Measurements from ENCODE around the gene OLFML2A. TPM values are rescaled to one million over a fixed set of nuclear protein-coding genes. Genes with fewer than 3 reads are reported as not detected.
"Not testable (repeated sequence)": the region's sequence is repeated elsewhere in the genome, so short reads cannot be mapped to it uniquely, and the experiment has no call there.

Gene OLFML2A
- total RNA-seq, 1 experiment from 2014 or later, result 5.6 TPM

GRCh38 chr9:124767821-124768220 lies 9.1 kb upstream of the OLFML2A start:
- H3K4me3 ChIP-seq (ENCODE audit: insufficient read depth, low read depth, low read length), result no peak overlapping the region
- peaks cover 28% of the 10 kb centered on the region; the same call in 1 of the 2 replicates for H3K27me3 ChIP-seq (ENCODE audit: control insufficient read depth, insufficient read depth, low read length)
- DNase-seq, result no peak
- H3K36me3 ChIP-seq (replicated peaks; ENCODE audit: control insufficient read depth, insufficient read depth, low read length), result no peaks in the 10 kb centered on the region

GRCh38 chr9:124768334-124768733 lies 8.6 kb upstream of the OLFML2A start:
- H3K4me3 ChIP-seq (ENCODE audit: insufficient read depth, low read depth, low read length), result no peak overlapping the region
- H3K27me3 ChIP-seq (ENCODE audit: control insufficient read depth, insufficient read depth, low read length), result peaks cover 28% of the 10 kb centered on the region; the same call in 1 of the 2 replicates
- H3K36me3 ChIP-seq (replicated peaks; ENCODE audit: control insufficient read depth, insufficient read depth, low read length), result no peaks in the 10 kb centered on the region
- DNase-seq, result no peak

GRCh38 chr9:124768750-124769548 lies 8.0 kb upstream of the OLFML2A start:
- peaks cover 28% of the 10 kb centered on the region; the same call in 1 of the 2 replicates for H3K27me3 ChIP-seq (ENCODE audit: control insufficient read depth, insufficient read depth, low read length)
- H3K4me3 ChIP-seq (ENCODE audit: insufficient read depth, low read depth, low read length), result peak overlapping the region; percentile 89
- no peak for DNase-seq
- no peaks in the 10 kb centered on the region for H3K36me3 ChIP-seq (replicated peaks; ENCODE audit: control insufficient read depth, insufficient read depth, low read length)

GRCh38 chr9:124769549-124770358 lies 7.2 kb upstream of the OLFML2A start:
- Histone ChIP-seq H3K36me3 (replicated peaks; ENCODE audit: control insufficient read depth, insufficient read depth, low read length) (no peaks in the 10 kb centered on the region), H3K27me3 (ENCODE audit: control insufficient read depth, insufficient read depth, low read length) (peaks cover 28% of the 10 kb centered on the region; the same call in 1 of the 2 replicates), H3K4me3 (ENCODE audit: insufficient read depth, low read depth, low read length) (peak overlapping the region; percentile 89)
- DNase-seq, result peak; percentile 81

GRCh38 chr9:124770359-124771020 lies 6.4 kb upstream of the OLFML2A start:
- Histone ChIP-seq H3K27me3 (ENCODE audit: control insufficient read depth, insufficient read depth, low read length) (peaks cover 28% of the 10 kb centered on the region; the same call in 1 of the 2 replicates), H3K4me3 (ENCODE audit: insufficient read depth, low read depth, low read length) (peak overlapping the region; percentile 89), H3K36me3 (replicated peaks; ENCODE audit: control insufficient read depth, insufficient read depth, low read length) (no peaks in the 10 kb centered on the region)
- peak; percentile 93 for DNase-seq

GRCh38 chr9:124771021-124771866 lies 5.7 kb upstream of the OLFML2A start, which contains the start of gene NR6A1:
Gene NR6A1 (minus strand): TSS chr9:124771311.
- Histone ChIP-seq H3K4me3 (ENCODE audit: insufficient read depth, low read depth, low read length) (peak within 1 kb of the TSS; percentile 89), H3K27me3 (ENCODE audit: control insufficient read depth, insufficient read depth, low read length) (peaks cover 27% of the 10 kb centered on the region; the same call in 1 of the 2 replicates), H3K36me3 (replicated peaks; ENCODE audit: control insufficient read depth, insufficient read depth, low read length) (no peaks in the 10 kb centered on the region)
- peak; percentile 97 for DNase-seq

- peaks cover 32% of the 10 kb centered on the region for H3K27me3 ChIP-seq (ENCODE audit: control insufficient read depth, insufficient read depth, low read length)
- peak; percentile 90 for DNase-seq
- peak overlapping the region; percentile 39 for H3K4me3 ChIP-seq (ENCODE audit: insufficient read depth, low read depth, low read length)
- no peaks in the 10 kb centered on the region for H3K36me3 ChIP-seq (replicated peaks; ENCODE audit: control insufficient read depth, insufficient read depth, low read length)
These were observed 4.9 kb upstream of the OLFML2A start for GRCh38 chr9:124771867-124772679.

GRCh38 chr9:124772877-124773276 lies 4.1 kb upstream of the OLFML2A start:
- not testable (repeated sequence) for H3K4me3 ChIP-seq (ENCODE audit: insufficient read depth, low read depth, low read length); H3K36me3 ChIP-seq (replicated peaks; ENCODE audit: control insufficient read depth, insufficient read depth, low read length); DNase-seq
- H3K27me3 ChIP-seq (ENCODE audit: control insufficient read depth, insufficient read depth, low read length), result peaks cover 32% of the 10 kb centered on the region

GRCh38 chr9:124773473-124774128 lies 3.3 kb upstream of the OLFML2A start:
- no peak for DNase-seq
- Histone ChIP-seq H3K27me3 (ENCODE audit: control insufficient read depth, insufficient read depth, low read length) (peaks cover 24% of the 10 kb centered on the region), H3K36me3 (replicated peaks; ENCODE audit: control insufficient read depth, insufficient read depth, low read length) (no peaks in the 10 kb centered on the region), H3K4me3 (ENCODE audit: insufficient read depth, low read depth, low read length) (no peak overlapping the region)

- no peaks in the 10 kb centered on the region for H3K36me3 ChIP-seq (replicated peaks; ENCODE audit: control insufficient read depth, insufficient read depth, low read length)
- DNase-seq, result peak; percentile 89
These were observed 2.6 kb upstream of the OLFML2A start for GRCh38 chr9:124774129-124774978.

GRCh38 chr9:124776618-124776953 lies 347 bp upstream of the OLFML2A start:
- Histone ChIP-seq H3K27me3 (ENCODE audit: control insufficient read depth, insufficient read depth, low read length) (peaks cover 16% of the 10 kb centered on the region), H3K36me3 (replicated peaks; ENCODE audit: control insufficient read depth, insufficient read depth, low read length) (no peaks in the 10 kb centered on the region), H3K4me3 (ENCODE audit: insufficient read depth, low read depth, low read length) (peak overlapping the region; percentile 59)
- no peak for DNase-seq

More at GRCh38 chr9:124774129-124774978, 2.6 kb upstream of the OLFML2A start:
- H3K27me3 ChIP-seq (ENCODE audit: control insufficient read depth, insufficient read depth, low read length), result peaks cover 18% of the 10 kb centered on the region
- no peak overlapping the region for H3K4me3 ChIP-seq (ENCODE audit: insufficient read depth, low read depth, low read length)

Measured in H7 (cell line).